Activated CD8-positive, alpha-beta memory T cell treated with anti-CD3 and anti-CD28 coated beads, Interleukin-2, amount 10 ng/mL, durations not matched to agents 7 days and 5 days (primary cell): Measurements from ENCODE around the gene CNOT3. TPM values are rescaled to one million over a fixed set of nuclear protein-coding genes. Genes with fewer than 3 reads are reported as not detected.
"Not testable (repeated sequence)": the region's sequence is repeated elsewhere in the genome, so short reads cannot be mapped to it uniquely, and the experiment has no call there.

Experiments used
- ATAC-seq: fragments of 150-1000 bp; cut with Tn5 transposase; one replicate; pipeline ENCODE4 v1.10.0; 2021; ENCODE audit warnings: moderate library complexity
- CTCF ChIA-PET: fragments of 350-600 bp; sonication (Branson Sonifier 250); formaldehyde crosslinking; loops from one replicate; lab custom pipeline; 2021; ENCODE audit warnings: antibody characterized with exemption; lab: Charles Lee
- DNase-seq: peaks from one replicate; pipeline ENCODE4 v3.0.0-alpha.2; 2020
- H3K27ac Mint-ChIP-seq: one replicate; pipeline ENCODE4 v1.8.0; 2021; ENCODE audit warnings: mild to moderate bottlenecking, mixed read lengths
- H3K27me3 Mint-ChIP-seq: one replicate; pipeline ENCODE4 v1.8.0; 2021; ENCODE audit warnings: mixed read lengths
- H3K36me3 Mint-ChIP-seq: one replicate; pipeline ENCODE4 v1.8.0; 2021; ENCODE audit warnings: mild to moderate bottlenecking, mixed read lengths
- H3K4me1 Mint-ChIP-seq: one replicate; pipeline ENCODE4 v1.8.0; 2021; ENCODE audit warnings: mixed read lengths
- H3K4me3 Mint-ChIP-seq: one replicate; pipeline ENCODE4 v1.8.0; 2021; ENCODE audit warnings: mild to moderate bottlenecking, moderate library complexity, mixed read lengths
- H3K9me3 Mint-ChIP-seq: one replicate; pipeline ENCODE4 v1.8.0; 2022; ENCODE audit warnings: low read depth, mixed read lengths
- total RNA-seq, 2 experiments: library from RNA; stranded (reverse); gene quantifications; one replicate each; pipeline ENCODE4 v1.2.3, GENCODE V29; 2021

Gene CNOT3
- total RNA-seq, 2 experiments from 2014 or later: 67.5 to 83.1 TPM

- H3K4me3 Mint-ChIP-seq: peak overlapping the region; percentile 80
- peaks cover 16% of the 10 kb centered on the region for H3K36me3 Mint-ChIP-seq
- CTCF ChIA-PET: interaction anchor here (1.3 to 5.1 kb wide), 10 partner anchors 12 to 78 kb away, joined by 3 to 33 read pairs (median 8); partner anchors contain the start of genes CNOT3, LENG1, PRPF31 and RPS9
- no peaks in the 10 kb centered on the region for H3K27me3 Mint-ChIP-seq
- no peaks in the 10 kb centered on the region for H3K9me3 Mint-ChIP-seq
- peak overlapping the region; percentile 83 for H3K27ac Mint-ChIP-seq
- DNase-seq (peak; percentile 79), ATAC-seq (no peak)
- H3K4me1 Mint-ChIP-seq: peaks cover 37% of the 10 kb centered on the region
These were observed 50.8 kb downstream of the CNOT3 start for GRCh38 chr19:54188215-54188871.

- Mint-ChIP-seq H3K36me3 (peaks cover 17% of the 10 kb centered on the region), H3K9me3 (no peaks in the 10 kb centered on the region), H3K27ac (peak within 1 kb of the TSS; percentile 95), H3K4me3 (peak within 1 kb of the TSS; percentile 80), H3K27me3 (no peaks in the 10 kb centered on the region), H3K4me1 (peaks cover 38% of the 10 kb centered on the region)
- no peak for DNase-seq
- CTCF ChIA-PET: interaction anchor here (0.6 to 5.1 kb wide), 16 partner anchors 8 to 518 kb away, joined by 3 to 33 read pairs (median 4); partner anchors contain the start of genes CNOT3, LENG1, PRPF31 and RPS9
- ATAC-seq: peak; percentile 8
These were observed 51.7 kb downstream of the CNOT3 start, which contains the start of gene MBOAT7 for GRCh38 chr19:54189145-54189734. TSS of gene MBOAT7 (minus strand) at chr19:54189580. CDS start at chr19:54188508, 1,072 bp downstream.

- Mint-ChIP-seq H3K36me3 (peaks cover 17% of the 10 kb centered on the region), H3K9me3 (no peaks in the 10 kb centered on the region), H3K4me1 (peaks cover 38% of the 10 kb centered on the region), H3K4me3 (peak overlapping the region; percentile 80), H3K27ac (peak overlapping the region; percentile 95), H3K27me3 (no peaks in the 10 kb centered on the region)
- ATAC-seq (peak; percentile 60), DNase-seq (peak; percentile 100)
- CTCF ChIA-PET: interaction anchor here (0.6 to 5.1 kb wide), 18 partner anchors 9 to 518 kb away, joined by 3 to 33 read pairs (median 4); partner anchors contain the start of genes CNOT3, LENG1, PRPF31 and RPS9
These were observed 52.4 kb downstream of the CNOT3 start for GRCh38 chr19:54189735-54190502.

DNA sequence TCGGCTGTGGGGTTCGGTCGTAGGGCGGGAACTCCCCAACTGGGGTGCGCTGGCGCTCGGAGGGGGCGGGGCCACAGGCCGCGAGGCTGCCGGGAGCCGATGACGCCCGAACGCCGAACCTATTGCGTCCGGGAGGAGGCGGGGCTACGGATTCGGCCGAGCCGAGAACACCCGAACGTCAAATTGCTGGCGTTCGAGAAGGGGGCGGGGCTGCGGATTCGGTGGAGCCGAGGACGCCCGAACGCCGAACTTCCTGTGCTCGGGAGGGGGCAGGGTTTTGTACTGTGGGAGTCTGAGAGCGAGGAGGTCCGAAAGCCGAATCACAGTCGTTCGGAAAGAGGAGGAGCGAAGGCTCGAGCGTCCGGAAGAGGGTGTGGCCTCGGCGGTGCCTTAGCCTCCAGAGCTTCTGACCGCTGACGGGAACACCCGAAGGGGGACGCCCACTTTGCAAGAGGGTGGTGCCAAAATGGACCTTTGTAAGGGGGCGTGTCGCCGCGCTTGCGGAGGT lies 53.0 kb downstream of the CNOT3 start:
- H3K27me3 Mint-ChIP-seq: no peaks in the 10 kb centered on the region
- peak; percentile 65 for ATAC-seq

DNA sequence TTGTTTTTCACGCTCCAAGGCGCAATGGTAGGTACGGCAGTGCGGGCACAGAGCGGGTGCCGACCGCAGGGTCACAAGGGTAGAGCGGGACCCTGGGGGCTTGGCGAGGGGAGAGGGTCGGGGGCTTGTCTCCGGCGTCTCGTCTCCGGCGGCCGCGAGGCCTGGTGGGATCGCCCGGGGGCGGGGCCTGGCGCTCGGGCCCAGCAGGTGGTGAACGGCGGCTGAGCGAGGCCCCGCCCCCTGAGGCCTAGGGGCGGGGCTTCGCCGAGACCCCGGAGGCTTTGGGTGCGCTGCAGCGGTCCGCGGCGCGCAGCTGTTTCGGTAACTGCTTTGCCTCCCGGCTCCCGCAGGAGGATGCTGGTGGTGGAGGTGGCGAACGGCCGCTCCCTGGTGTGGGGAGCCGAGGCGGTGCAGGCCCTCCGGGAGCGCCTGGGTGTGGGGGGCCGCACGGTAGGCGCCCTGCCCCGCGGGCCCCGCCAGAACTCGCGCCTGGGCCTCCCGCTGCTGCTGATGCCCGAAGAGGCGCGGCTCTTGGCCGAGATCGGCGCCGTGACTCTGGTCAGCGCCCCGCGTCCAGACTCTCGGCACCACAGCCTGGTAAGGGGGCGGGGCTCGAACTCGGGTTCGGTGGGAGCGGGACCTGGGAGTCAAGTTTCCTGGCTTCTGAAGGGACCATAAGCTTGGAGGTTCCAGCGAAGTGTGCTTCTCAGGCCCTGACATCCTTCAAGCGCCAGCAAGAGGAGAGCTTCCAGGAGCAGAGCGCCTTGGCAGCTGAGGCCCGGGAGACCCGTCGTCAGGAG lies 53.6 kb downstream of the CNOT3 start, which contains the start of gene TSEN34:
Gene TSEN34, plus strand, starts transcription at position 298 of the 800 bp plus-strand sequence. Its CDS starts 57 bp downstream, at position 355.
- H3K9me3 Mint-ChIP-seq: no peaks in the 10 kb centered on the region
- ATAC-seq (peak; percentile 35), DNase-seq (peak; percentile 91)
- peaks cover 38% of the 10 kb centered on the region for H3K4me1 Mint-ChIP-seq
- peak within 1 kb of the TSS; percentile 95 for H3K27ac Mint-ChIP-seq
- H3K27me3 Mint-ChIP-seq: no peaks in the 10 kb centered on the region
- H3K4me3 Mint-ChIP-seq: peak within 1 kb of the TSS; percentile 80
- H3K36me3 Mint-ChIP-seq: peaks cover 16% of the 10 kb centered on the region
- CTCF ChIA-PET: interaction anchor here (0.6 to 5.1 kb wide), 6 partner anchors 9 to 75 kb away, joined by 3 to 33 read pairs (median 4); partner anchors contain the start of genes CNOT3, LENG1 and RPS9

More for the DNA sequence above, 53.0 kb downstream of the CNOT3 start:
- Mint-ChIP-seq H3K27ac (peak overlapping the region; percentile 95), H3K4me1 (peaks cover 38% of the 10 kb centered on the region), H3K36me3 (peaks cover 17% of the 10 kb centered on the region), H3K9me3 (no peaks in the 10 kb centered on the region), H3K4me3 (peak overlapping the region; percentile 80)
- DNase-seq: peak; percentile 100
- CTCF ChIA-PET: interaction anchor here (0.6 to 5.1 kb wide), 5 partner anchors 9 to 76 kb away, joined by 3 to 33 read pairs (median 4); partner anchors contain the start of genes CNOT3, LENG1 and RPS9

DNA sequence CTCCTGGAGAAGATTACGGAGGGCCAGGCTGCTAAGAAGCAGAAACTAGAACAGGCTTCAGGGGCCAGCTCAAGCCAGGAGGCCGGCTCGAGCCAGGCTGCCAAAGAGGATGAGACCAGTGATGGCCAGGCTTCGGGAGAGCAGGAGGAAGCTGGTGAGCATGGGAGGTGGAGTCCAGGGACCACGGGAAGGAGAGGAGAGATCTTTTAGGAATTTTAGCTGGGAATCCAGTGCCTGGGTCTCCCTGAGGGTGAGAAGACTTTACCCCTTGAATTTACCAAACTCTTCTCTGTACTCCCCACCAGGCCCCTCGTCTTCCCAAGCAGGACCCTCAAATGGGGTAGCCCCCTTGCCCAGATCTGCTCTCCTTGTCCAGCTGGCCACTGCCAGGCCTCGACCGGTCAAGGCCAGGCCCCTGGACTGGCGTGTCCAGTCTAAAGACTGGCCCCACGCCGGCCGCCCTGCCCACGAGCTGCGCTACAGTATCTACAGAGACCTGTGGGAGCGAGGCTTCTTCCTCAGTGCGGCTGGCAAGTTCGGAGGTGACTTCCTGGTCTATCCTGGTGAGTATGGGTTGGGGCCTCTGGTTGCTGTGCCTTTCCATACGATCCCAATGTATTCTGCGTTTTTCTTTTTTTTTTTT lies 54.4 kb downstream of the CNOT3 start:
- peak overlapping the region; percentile 80 for H3K4me3 Mint-ChIP-seq
- no peaks in the 10 kb centered on the region for H3K9me3 Mint-ChIP-seq
- no peak for ATAC-seq
- CTCF ChIA-PET: interaction anchor here (1.3 to 5.1 kb wide), 3 partner anchors 8 to 32 kb away, joined by 3 to 33 read pairs (median 4); partner anchors contain the start of genes LENG1 and RPS9
- H3K27ac Mint-ChIP-seq: peak overlapping the region; percentile 84
- peaks cover 37% of the 10 kb centered on the region for H3K4me1 Mint-ChIP-seq
- no peak for DNase-seq
- H3K36me3 Mint-ChIP-seq: peaks cover 12% of the 10 kb centered on the region
- H3K27me3 Mint-ChIP-seq: no peaks in the 10 kb centered on the region

DNA sequence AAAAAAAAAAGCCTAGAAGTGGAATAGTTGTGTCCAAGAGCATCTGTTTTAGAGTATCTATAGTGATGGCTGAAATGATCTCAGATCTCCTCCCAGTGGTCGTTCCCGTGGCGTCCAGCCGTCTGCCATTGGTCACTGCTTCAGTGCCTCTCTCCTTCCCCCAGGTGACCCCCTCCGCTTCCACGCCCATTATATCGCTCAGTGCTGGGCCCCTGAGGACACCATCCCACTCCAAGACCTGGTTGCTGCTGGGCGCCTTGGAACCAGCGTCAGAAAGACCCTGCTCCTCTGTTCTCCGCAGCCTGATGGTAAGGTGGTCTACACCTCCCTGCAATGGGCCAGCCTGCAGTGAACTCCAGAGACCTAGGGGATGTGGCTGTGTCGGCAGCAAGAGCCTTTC lies 55.4 kb downstream of the CNOT3 start:
- H3K4me3 Mint-ChIP-seq: peak overlapping the region; percentile 9
- ATAC-seq: no peak
- DNase-seq: no peak
- H3K27me3 Mint-ChIP-seq: no peaks in the 10 kb centered on the region
- H3K36me3 Mint-ChIP-seq: peaks cover 9% of the 10 kb centered on the region
- H3K9me3 Mint-ChIP-seq: no peaks in the 10 kb centered on the region
- peaks cover 29% of the 10 kb centered on the region for H3K4me1 Mint-ChIP-seq
- peak overlapping the region; percentile 62 for H3K27ac Mint-ChIP-seq
- CTCF ChIA-PET: no interaction called here

DNA sequence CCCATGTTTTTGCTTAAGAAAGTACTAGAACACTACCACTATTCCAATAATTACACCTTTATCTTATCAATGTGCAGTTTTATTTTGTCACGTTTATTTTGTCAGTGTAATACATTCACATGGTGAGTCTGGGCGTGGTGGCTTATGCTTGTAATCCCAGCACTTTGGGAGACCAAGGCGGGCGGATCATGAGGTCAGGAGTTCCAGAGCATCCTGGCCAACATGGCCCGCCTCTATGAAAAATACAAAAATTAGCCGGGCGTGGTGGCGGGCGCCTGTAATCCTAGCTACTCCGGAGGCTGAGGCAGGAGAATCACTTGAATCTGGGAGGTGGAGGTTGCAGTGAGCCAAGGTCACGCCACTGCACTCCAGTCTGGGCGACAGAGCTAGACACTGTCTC lies 56.9 kb downstream of the CNOT3 start:
- H3K4me3 Mint-ChIP-seq, DNase-seq, H3K27me3 Mint-ChIP-seq, H3K27ac Mint-ChIP-seq, H3K36me3 Mint-ChIP-seq, CTCF ChIA-PET, ATAC-seq, H3K9me3 Mint-ChIP-seq: not testable (repeated sequence)
- H3K4me1 Mint-ChIP-seq: peaks cover 24% of the 10 kb centered on the region

DNA sequence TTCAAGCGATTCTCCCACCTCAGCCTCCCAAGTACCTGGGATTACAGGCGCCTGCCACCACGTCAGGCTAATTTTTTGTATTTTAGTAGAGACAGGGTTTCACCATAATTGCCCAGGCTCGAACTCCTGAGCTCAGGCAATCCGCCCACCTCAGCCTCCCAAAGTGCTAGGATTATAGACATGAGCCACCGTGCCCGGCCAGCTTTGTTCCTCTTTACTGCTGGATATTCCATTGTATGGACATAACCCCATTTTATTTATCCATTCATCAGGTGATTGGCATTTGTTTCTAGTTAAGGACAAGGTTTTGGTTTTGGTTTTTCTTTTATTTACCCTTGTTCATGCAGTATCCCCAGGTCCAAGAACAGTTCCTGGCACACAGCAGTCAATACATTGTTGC lies 59.0 kb downstream of the CNOT3 start:
- Mint-ChIP-seq H3K27me3 (no peaks in the 10 kb centered on the region), H3K27ac (no peak overlapping the region), H3K4me3 (no peak overlapping the region)

DNA sequence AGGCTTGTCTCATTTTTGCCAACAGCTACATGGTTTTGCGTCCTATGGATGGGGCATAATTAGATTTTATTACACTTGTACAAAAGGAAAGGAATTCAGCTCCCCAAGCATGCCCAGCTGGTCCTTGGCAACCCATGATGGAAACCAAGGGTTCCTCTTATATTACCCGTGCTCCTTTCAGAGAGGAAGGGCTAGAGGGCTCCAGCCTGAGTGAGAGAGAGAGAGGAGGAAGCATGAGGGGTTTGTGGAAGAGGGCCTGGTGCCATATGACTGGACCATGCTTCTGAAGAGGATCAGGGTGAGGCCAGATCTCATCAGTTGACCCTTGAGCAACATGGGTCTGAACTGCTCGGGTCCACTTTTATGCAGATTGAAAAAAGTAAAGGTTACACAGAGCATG lies 59.6 kb downstream of the CNOT3 start:
- ATAC-seq (no peak), DNase-seq (no peak)
- Mint-ChIP-seq H3K4me3 (no peak overlapping the region), H3K27ac (peak overlapping the region; percentile 33), H3K27me3 (no peaks in the 10 kb centered on the region), H3K9me3 (no peaks in the 10 kb centered on the region), H3K36me3 (peaks cover 23% of the 10 kb centered on the region), H3K4me1 (peaks cover 21% of the 10 kb centered on the region)
- CTCF ChIA-PET: no interaction called here

More for the DNA sequence above, 59.0 kb downstream of the CNOT3 start:
- H3K9me3 Mint-ChIP-seq: no peaks in the 10 kb centered on the region
- H3K4me1 Mint-ChIP-seq: peaks cover 23% of the 10 kb centered on the region
- CTCF ChIA-PET: no interaction called here
- peaks cover 18% of the 10 kb centered on the region for H3K36me3 Mint-ChIP-seq
- no peak for DNase-seq
- ATAC-seq: no peak

DNA sequence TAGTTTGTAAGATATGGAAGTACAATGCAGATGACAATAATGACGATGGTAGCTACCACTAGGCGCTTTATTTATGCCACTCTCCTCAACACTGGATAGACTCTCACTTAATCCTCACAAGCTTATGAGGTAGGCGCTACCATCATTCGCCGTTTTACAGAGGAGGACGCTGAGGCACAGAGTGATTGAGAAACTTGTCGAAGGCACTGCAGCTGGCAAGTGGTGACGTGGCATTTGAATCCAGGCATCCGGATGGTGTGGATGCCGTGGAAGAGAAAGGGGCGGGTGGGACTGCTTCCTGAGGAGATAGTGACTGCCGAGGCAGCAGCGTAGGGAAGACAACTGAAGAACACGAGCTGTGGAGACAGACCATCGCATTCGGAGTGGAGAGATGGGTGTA lies 61.8 kb downstream of the CNOT3 start:
- ATAC-seq (no peak), DNase-seq (no peak)
- H3K27me3 Mint-ChIP-seq: no peaks in the 10 kb centered on the region
- H3K4me3 Mint-ChIP-seq: peak overlapping the region; percentile 63
- CTCF ChIA-PET: interaction anchor here (1.1 to 3.3 kb wide), 2 partner anchors 9 kb away, joined by 4 to 33 read pairs; partner anchors contain the start of genes MBOAT7 and TSEN34
- H3K36me3 Mint-ChIP-seq: peaks cover 40% of the 10 kb centered on the region
- peaks cover 32% of the 10 kb centered on the region for H3K4me1 Mint-ChIP-seq
- H3K9me3 Mint-ChIP-seq: no peaks in the 10 kb centered on the region
- peak overlapping the region; percentile 11 for H3K27ac Mint-ChIP-seq
